ENCODE data around the gene CTDSPL2.
"Not testable (repeated sequence)": the region's sequence is repeated elsewhere in the genome, so short reads cannot be mapped to it uniquely, and the experiment has no call there.

The CTDSPL2 gene

GRCh38 chr15:44426975-44427755, at the start of gene CTDSPL2:
Gene CTDSPL2, plus strand, starts transcription at chr15:44427629. Its CDS starts 31,386 bp downstream, at chr15:44459015.
- peak; percentile 86 for DNase-seq

- DNase-seq: no peak
These were observed 46.2 kb upstream of the CTDSPL2 start for GRCh38 chr15:44381236-44381635.

GRCh38 chr15:44385344-44385942, 42.0 kb upstream of the CTDSPL2 start:
- DNase-seq: no peak

GRCh38 chr15:44394062-44394461, 33.4 kb upstream of the CTDSPL2 start:
- no peak for DNase-seq

GRCh38 chr15:44394562-44394961, 32.9 kb upstream of the CTDSPL2 start:
- DNase-seq: no peak

- DNase-seq: no peak
These were observed 29.6 kb upstream of the CTDSPL2 start for GRCh38 chr15:44397869-44398268.

- DNase-seq: no peak
These were observed 13.4 kb upstream of the CTDSPL2 start for GRCh38 chr15:44414001-44414400.

GRCh38 chr15:44427756-44428724, 611 bp downstream of the CTDSPL2 start:
- peak; percentile 57 for DNase-seq

- no peak for DNase-seq
These were observed 8.7 kb downstream of the CTDSPL2 start for GRCh38 chr15:44435893-44436667.

GRCh38 chr15:44438402-44438801, 11.0 kb downstream of the CTDSPL2 start:
- no peak for DNase-seq

- no peak for DNase-seq
These were observed 13.7 kb downstream of the CTDSPL2 start for GRCh38 chr15:44441095-44441501.

- no peak for DNase-seq
These were observed 16.1 kb downstream of the CTDSPL2 start for GRCh38 chr15:44443515-44443914.

- DNase-seq: no peak
These were observed 20.4 kb downstream of the CTDSPL2 start for GRCh38 chr15:44447772-44448376.

GRCh38 chr15:44450172-44450571, 22.7 kb downstream of the CTDSPL2 start:
- no peak for DNase-seq

GRCh38 chr15:44453578-44454283, 26.3 kb downstream of the CTDSPL2 start:
- DNase-seq: not testable (repeated sequence)

- DNase-seq: no peak
These were observed 31.0 kb downstream of the CTDSPL2 start for GRCh38 chr15:44458429-44458828.

- DNase-seq: no peak
These were observed 41.4 kb downstream of the CTDSPL2 start for GRCh38 chr15:44468709-44469385.

- DNase-seq: no peak
These were observed 44.5 kb downstream of the CTDSPL2 start for GRCh38 chr15:44471885-44472455.

- DNase-seq: no peak
These were observed 51.9 kb downstream of the CTDSPL2 start for GRCh38 chr15:44479343-44479742.

GRCh38 chr15:44482090-44482489, 54.7 kb downstream of the CTDSPL2 start:
- no peak for DNase-seq

Measured in DMS79 (cell line).